B cell (primary cell): ENCODE measurements around the gene TUBB2A.

Source experiments
- CTCF ChIP-seq: fragments of 200-600 bp; IDR thresholded peaks from one replicate; pipeline ENCODE4 v1.8.0; 2022; ENCODE audit warnings: antibody characterized with exemption, mild to moderate bottlenecking
- EZH2 ChIP-seq: IDR thresholded peaks from 2 replicates; pipeline ENCODE4 v1.6.1; 2012; ENCODE audit warnings: borderline replicate concordance, low read depth, mild to moderate bottlenecking, moderate library complexity, low read length; ENCODE audit not compliant: insufficient read depth, poor library complexity, severe bottlenecking

GRCh38 chr6:3181105-3181504, 23.8 kb upstream of the TUBB2A start:
- TF ChIP-seq CTCF: no peak
- TF ChIP-seq EZH2: no peak
